ENCODE data around the gene FBXO24.

FBXO24 gene

DNA sequence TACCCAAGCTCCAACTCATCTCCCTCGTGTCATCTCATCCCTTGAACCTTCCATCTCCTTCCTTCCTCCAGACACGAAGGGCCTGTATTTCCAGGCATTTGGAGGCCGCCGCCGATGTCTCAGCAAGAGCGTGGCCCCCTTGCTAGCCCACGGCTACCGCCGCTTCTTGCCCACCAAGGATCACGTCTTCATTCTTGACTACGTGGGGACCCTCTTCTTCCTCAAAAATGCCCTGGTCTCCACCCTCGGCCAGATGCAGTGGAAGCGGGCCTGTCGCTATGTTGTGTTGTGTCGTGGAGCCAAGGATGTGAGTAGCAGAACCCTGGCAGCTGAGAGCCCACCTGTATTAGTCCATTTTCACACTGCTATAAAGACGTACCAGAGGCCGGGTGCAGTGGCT is 5.5 kb downstream of the FBXO24 start:
- DNase-seq = no peak

DNA sequence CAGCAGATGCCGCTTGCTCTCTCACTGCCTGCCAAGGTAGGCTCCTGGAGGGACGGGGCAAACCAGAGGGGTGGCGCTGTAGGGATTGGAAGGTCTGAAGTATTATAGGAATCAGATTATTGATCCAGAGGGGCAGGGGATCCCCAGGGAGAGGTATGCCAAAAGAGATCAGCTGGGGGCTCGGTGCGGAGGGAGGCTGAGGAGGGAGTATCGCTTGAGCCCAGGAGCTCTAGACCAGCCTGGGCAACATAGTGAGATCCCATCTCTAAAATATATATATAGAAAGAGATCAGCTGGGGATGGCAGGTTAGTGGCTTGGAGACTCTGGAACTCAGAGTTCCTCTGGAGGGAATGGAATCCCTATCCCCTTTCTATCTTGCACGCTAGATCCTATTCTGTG is 9.1 kb downstream of the FBXO24 start:
- no peak for DNase-seq

DNA sequence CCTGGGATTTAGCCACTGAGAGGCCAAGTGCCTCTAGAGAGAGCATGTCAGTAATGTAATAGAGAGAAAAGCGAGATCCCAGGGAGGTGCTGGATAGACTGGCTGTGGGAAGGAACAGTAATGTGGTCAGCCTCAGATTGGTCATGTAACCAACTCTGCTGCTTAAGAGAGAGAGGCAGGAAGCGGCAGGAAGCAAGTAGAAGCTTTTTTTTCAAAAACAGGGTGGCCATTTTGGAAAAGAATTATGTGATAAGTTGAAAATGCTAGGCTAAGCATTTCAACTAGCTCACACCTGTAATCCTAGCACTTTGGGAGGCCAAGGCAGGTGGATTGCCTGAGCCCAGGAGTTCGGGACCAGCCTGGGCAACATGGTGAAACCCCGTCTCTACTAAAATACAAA is 12.3 kb downstream of the FBXO24 start:
- DNase-seq = no peak

DNA sequence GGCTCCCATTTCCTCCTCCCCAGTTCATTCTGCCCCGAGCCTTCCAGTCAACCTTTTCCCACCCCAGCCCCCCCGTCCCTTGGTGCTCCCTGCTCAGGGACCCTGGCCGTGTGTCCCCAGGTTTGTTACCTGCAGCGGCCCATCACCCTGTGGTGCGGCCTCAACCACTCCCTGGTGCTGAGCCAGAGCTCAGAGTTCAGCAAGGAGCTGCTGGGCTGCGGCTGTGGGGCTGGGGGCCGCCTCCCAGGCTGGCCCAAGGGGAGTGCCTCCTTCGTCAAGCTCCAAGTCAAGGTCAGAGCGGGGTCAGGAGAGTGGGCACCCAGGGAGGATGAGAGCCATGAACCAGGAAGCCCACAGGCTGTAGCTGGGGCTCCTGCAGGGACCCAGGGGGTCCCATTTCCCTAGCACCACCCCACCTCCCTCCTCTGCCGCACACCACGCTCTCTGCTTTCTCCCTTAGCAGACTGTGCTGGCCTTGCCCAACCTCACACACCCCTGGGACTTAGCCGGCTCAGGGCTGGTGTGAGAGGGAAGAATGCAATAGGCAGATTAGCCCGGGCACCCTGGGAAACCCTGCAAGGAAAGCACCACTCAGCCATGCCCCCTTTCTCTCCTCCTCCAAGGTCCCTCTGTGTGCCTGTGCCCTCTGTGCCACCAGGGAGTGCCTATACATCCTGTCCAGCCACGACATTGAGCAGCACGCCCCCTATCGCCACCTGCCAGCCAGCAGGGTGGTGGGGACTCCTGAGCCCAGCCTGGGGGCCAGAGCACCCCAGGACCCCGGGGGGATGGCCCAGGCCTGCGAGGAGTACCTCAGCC is 14.0 kb downstream of the FBXO24 start:
- DNase-seq = no peak

DNA sequence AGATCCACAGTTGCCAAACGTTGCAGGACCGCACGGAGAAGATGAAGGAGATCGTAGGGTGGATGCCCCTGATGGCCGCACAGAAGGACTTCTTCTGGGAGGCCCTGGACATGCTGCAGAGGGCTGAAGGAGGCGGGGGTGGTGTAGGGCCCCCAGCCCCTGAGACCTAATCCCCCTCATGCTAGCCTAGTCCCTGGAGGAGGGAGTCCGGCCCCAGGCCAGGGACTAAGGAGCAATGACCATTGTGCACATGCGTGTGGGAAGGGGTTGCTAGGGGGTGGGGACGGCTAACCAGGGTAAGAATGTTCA is 14.6 kb downstream of the FBXO24 start:
- no peak for DNase-seq

DNA sequence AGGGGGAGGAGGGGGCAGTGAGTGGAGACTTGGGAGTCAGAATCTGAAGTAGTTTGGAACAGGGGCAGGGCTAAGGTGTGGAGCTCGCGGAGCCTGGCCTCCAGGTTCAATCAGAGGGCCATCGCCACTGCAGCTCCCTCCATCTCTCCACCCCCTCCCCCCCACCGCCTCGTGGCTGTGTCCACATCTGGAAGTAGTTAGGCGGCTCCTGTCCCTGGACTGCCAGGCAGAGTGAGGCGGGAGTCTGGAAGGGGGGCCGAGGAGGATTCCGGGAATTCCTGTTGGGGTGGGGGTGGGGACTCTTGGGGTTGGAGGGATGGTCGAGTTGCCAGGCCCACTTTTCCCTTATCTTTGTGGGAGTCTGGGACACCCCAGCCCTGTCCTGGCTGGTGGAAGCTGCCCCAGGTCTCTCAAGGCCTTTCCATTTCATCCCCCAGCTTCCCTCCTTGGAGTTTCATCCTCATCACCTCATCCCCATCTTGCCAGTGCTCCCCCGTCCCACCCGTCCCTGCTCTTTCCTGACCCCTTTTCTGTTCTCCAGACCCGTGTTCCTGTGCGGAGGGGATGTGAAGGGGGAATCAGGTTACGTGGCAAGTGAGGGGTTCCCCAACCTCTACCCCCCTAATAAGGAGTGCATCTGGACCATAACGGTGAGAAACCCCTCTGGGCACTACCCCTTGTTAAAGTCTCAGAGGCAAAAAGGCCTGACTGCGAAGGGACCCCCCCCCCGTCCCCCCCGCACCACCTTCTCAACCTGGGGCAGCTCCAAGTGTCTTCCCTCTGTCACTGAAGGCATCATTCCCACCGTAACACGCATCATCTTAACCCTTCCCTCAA is 17.0 kb downstream of the FBXO24 start:
- no peak for DNase-seq

DNA sequence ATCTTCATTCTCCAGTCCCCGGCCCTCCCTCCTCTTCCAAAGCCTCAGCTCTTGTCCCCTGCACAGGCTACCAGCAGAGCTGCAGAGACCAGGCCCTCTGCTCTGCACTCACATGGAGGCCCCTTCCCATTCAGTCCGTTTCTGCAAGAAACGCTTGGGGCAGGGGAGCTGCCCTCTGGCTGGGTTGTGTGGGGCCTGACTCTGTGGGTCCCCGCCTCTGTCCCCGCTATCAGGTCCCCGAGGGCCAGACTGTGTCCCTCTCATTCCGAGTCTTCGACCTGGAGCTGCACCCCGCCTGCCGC is 17.5 kb downstream of the FBXO24 start:
- no peak for DNase-seq

DNA sequence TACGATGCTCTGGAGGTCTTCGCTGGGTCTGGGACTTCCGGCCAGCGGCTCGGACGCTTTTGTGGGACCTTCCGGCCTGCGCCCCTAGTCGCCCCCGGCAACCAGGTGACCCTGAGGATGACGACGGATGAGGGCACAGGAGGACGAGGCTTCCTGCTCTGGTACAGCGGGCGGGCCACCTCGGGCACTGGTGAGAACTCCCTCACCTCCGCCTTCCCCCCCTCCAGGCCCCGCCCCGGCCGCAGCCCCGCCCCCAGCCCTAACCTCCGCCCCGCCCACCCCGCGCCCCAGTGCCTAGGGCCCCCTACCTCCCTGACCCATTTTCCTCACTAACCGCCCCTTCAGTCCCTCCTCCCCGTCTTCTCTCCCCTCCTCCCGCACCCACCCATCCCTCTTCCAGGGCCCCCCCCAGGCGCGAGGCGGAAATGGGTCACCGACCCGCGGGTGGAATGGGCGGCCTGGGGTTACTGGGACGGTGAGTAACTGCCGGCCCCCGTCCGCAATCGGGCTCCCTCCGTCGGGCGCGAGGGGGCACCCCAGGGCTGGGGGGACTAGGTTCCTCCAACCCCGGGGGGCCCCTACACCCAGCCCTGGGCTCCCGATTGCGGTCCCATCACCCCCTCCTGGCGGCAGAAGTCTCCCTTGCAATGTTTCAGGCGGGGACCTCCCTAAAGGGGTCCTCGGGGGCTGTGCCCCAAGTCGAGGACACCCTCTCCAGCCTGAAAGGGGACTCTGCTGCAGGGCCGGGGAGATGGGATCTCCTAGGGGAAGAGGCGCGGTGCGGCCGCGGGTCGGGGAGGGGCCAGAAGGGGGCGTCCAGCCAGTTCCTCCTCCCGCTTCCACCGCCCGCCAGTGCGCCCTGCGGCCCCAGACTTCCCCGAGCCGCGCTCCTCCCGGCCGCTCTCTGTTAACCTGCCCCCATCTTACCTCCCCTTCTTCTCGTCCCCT is 18.2 kb downstream of the FBXO24 start:
- peak; percentile 63 to 71 for DNase-seq

DNA sequence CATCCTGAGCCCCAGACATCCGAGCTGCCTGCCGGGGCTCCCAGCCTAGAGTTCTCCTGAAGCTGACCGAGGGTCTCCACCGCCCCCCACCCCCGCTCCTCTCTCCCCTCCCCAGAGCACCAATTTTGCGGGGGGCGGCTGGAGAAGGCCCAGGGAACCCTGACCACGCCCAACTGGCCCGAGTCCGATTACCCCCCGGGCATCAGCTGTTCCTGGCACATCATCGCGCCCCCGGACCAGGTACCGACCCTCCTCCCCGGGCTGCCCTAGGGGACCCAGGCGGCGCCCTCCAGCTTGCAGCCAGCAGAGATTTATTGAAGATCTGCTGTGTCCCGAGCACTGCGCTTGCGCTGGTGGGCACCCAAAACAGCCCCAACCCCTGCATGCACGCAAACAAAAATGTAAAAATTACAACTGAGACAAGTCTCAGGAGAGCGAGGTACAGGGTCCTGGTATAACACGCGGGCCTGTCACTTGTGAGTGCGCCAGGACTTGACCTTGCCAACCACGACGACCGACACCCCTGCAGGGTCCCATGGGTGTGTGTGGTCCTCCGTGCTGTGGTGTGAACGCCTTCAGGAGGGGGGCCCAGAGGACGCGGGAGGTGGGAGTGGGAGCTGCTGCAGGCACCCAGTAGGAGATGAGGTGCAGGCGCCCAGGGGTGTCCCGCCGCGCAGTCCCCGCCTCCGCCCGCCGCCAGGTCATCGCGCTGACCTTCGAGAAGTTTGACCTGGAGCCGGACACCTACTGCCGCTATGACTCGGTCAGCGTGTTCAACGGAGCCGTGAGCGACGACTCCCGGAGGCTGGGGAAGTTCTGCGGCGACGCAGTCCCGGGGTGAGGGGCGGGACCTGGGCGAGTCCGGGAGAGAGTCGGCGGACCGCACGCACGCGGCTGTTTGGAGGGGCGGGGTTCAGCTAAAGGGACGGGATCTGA is 19.1 kb downstream of the FBXO24 start:
- DNase-seq = peak; percentile 20 to 36

DNA sequence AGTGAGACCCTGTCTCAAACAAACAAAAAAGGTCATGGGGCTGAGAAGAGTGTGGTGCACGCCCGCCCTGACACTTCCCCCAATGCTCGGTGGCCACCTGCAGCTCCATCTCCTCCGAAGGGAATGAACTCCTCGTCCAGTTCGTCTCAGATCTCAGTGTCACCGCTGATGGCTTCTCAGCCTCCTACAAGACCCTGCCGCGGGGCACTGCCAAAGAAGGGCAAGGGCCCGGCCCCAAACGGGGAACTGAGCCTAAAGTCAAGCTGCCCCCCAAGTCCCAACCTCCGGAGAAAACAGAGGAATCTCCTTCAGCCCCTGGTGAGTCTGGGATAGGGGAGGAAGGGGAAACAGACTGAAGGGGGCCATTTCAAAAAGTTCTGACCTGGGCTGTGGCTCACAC is 20.2 kb downstream of the FBXO24 start:
- no peak for DNase-seq

DNA sequence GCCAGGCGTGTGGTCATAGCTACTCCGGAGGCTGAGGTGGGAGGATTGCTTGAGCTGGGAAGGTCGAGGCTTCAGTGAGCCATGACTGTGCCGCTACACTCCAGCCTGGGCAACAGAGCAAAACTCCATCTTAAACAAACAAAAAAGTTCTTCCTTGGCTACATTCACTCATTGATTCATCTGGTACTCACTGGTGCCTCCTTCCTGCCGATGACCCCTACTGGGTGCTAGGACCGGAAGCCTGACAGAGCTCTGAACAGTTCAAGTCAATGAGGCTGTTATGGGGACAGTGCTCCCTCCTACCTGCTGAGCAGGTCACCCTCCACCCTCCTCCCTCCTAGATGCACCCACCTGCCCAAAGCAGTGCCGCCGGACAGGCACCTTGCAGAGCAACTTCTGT is 21.0 kb downstream of the FBXO24 start:
- no peak for DNase-seq

DNA sequence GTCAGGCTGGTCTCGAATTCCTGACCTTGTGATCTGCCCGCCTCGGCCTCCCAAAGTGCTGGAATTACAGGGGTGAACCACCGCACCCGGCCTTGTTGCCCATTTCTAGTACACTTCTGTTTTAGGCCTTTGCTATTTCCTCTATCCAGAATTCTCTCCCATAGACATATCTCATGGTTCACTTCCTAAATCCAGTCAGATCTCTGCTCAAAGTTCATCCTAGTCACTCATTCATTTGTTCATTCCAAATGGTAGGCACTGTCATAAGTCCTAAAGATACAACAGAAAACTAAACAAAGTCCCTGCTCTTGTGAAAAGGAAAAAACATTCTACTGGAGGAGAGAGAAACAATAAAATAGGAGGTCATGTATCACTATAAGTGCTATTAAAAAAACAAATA is 23.8 kb downstream of the FBXO24 start:
- no peak for DNase-seq

DNA sequence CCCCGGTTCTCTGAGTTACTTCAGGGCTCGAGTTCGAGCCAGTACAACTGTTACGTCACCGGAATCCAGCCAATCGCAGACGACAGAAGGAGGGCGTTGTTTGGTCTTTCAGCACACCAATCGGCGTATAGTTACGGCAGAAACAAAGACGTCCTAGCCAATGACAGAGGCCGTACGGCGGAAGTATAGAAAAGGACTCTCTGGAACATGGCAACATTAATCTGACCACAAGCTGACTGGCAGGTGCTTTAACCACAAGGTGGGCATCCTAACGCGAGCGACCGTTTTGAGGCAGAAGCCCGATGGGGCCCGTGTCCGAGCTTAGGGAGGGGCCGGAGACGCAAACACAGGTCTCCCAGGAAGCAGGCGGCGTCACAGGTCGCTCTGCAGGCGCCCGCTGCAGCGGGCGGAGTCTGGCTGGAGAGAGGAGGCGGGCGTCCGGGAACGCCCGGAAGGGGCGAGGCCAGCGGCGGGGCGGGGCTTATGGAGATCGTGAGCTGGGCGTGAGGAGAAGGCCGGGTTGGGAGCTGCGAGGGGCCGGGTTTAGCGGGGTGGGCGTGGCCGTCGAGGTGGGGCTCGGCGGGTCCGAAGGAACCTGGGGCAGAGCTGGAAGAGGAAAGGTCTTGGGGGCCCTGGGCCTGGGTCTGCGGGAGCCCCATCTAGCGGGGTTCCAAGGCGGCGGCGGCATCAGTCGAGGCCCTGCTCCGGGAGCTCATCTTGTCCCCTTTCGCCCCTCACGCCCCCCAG is 26.0 kb downstream of the FBXO24 start, which contains the start of gene MOSPD3:
Gene MOSPD3, plus strand, starts transcription at position 558 of the 747 bp plus-strand sequence. CDS start 252 bp downstream, outside the sequence.
- peak; percentile 97 for DNase-seq

DNA sequence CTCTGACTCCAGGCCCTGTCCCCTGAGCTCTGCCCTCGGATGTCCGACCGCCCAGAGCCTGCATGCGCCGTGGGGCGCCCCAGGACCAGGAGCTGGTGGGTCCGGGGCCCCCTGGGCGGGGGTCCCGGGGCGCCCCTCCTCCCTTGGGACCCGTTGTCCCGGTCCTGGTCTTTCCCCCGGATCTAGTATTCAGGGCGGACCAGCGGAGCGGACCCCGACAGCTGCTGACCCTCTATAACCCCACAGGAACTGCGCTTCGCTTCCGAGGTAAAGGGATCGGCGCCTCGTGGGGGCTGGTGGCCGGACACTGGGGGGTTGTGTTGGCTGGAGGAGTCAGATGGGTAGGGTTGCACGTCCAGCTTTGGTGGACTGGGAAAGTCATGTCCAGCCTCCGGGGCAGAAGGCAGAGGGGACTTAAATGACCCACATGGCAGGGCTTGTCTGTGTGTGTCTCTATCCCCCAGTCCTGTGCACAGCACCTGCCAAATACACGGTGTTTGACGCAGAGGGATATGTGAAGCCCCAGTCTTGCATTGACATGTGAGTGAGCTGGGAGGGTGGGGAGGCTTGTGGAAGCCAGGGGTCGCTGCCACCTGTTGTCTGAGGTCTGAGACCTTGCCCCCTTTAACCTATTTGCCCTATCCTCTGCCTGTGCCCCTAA is 26.7 kb downstream of the FBXO24 start:
- DNase-seq = peak in 1 of 2 donors; percentile 27

DNA sequence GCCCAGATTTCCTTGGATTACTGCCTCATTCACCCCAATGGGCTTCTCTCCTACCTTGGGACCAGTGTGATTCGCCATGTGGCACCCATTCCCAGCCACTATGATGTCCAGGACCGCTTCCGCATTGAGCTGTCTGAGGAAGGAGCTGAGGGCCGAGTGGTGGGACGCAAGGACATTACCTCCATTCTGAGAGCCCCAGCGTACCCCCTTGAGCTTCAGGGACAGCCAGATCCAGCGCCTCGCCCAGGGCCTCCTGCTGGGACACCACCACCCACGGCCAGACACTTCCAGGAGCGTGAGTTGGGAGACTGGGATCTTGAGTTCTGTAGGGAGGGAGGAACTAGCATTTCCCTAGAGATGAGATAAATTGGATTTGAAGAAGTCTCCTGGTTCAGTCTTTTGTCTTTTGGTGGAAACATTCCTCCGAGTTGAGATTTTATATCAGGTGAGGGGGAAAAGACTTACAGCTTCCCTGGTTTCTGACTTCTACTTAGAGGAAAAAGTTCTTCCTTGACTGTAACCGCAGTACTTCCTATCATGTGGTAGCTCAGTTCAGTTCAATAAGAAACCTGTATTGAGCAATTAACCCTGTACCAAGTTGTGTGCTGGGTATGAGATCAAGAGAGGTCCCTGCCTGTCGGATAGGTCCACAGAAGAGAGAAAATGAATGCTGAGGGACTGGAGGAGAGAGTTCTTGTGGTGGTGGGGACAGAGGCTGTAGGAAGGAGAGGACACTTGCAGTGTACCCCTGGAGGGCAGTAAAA is 27.5 kb downstream of the FBXO24 start:
- DNase-seq = no peak

DNA sequence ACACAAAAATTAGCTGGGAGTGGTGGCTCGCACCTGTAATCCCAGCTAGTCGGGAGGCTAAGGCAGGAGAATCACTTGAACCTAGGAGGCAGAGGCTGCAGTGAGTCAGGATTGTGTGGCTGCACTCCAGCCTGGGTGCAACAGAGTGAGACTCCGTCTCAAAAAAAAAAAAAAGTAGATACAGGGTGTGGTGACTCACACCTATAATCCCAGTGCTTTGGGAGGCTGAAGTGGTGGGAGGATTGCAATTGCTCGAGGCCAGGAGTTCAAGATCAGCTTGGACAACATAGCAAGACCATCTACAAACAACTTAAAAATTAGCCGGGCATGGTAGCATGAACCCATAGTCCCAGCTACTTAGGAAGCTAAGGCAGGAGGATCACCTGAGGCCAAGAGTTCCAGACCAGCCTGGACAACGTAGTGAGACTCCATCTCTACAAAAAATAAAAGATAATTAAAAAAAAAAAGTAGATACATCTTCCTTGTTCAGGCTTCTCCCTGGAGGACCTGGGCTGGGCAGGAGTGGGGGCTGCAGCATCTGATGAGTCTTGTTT is 28.3 kb downstream of the FBXO24 start:
- DNase-seq = no peak

DNA sequence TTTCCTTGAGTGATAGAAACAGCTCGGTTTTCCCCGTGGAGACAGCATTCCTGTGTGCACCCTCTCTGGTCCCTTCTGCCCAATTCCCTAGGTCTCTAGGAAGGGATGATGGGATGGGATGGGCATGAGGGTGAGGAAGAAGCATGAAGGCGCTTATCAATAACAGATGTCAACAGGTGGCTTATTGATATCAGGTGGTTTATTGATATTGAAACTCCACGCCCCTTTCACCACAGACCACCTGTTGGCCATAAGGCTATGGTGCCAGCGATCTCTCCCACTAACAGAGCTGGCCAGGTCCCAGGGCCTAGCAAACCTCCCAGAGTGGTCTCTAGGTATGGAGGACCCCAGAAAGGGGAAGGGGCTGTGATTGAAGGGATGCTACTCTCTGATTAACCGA is 34.1 kb downstream of the FBXO24 start:
- no peak for DNase-seq

DNA sequence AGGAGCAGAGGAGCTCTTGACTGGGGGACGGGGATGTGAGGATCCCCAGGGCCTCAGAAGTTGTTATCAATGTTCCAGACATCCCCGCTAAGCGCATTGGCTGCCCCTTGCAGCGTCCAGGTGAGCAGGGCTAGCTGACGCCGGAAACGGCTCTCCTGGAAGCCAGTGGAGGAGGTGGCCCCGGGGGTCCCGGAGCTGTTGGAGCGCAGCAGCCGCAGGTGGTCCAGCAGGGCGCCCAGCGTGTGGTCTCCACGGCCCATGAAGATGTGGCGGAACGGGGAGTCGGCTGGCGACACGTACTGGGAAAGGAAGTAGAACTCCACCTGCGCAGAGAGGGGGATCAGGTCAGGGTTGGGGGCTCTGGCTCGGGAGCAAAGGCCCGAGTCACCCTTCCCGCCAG is 34.7 kb downstream of the FBXO24 start:
- DNase-seq = no peak

DNA sequence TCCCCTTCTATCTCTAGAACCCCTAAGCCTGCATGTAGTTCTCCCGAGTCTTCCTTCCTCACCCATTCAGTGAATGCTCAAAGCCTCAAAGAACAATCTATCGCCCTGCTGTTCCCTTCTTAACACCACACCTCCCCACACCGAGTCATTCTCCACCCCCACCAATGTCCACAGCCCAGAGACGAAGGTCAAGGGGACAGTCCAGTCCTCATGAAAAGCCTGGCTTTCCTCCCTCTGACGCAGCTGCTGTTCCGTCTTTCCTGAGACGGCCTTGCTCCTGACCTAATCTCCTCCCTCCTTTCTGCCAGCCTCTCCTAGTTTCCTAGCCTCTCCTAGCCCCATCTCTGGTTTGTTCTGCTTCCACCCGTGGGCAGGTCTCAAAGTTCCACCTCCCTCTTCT is 35.4 kb downstream of the FBXO24 start:
- no peak for DNase-seq
